Kidney epithelial cell (primary cell): ENCODE measurements around the gene ATG16L2. TPM values are rescaled to one million over a fixed set of nuclear protein-coding genes. Genes with fewer than 3 reads are reported as not detected.

Experiments
- DNase-seq: peaks from one replicate; pipeline ENCODE4 v3.0.0-alpha.2; 2010; ENCODE audit warnings: low read depth
- H3K27me3 ChIP-seq: 2 replicates; pipeline ENCODE4 v1.6.0; 2011; ENCODE audit warnings: low read length; ENCODE audit not compliant: control insufficient read depth, insufficient read depth
- H3K36me3 ChIP-seq: 2 replicates; pipeline ENCODE4 v1.5.1; 2011; ENCODE audit warnings: low read length; ENCODE audit not compliant: control insufficient read depth, insufficient read depth
- H3K4me3 ChIP-seq: 2 replicates; pipeline ENCODE4 v1.5.1; 2011; ENCODE audit warnings: low read depth, mild to moderate bottlenecking, control low read depth, low read length
- total RNA-seq: library from RNA; depleted of rRNA; stranded (reverse); fragments of >200 nt; gene quantifications from 2 replicates; pipeline ENCODE4 v1.2.3, GENCODE V29; 2015
- TF ChIP-seq, protein P1 (sequence below): IDR thresholded peaks from 2 replicates; pipeline ENCODE4 v1.5.1; 2011; ENCODE audit warnings: mild to moderate bottlenecking, moderate library complexity, low read length, control low read depth, inconsistent platforms; ENCODE audit not compliant: insufficient read depth, poor library complexity, severe bottlenecking

The ATG16L2 gene
- total RNA-seq, 1 donor from 2014 or later: 12.8 TPM

GRCh38 chr11:72859126-72859525, 44.9 kb downstream of the ATG16L2 start:
- H3K4me3 ChIP-seq: no peak overlapping the region

DNA sequence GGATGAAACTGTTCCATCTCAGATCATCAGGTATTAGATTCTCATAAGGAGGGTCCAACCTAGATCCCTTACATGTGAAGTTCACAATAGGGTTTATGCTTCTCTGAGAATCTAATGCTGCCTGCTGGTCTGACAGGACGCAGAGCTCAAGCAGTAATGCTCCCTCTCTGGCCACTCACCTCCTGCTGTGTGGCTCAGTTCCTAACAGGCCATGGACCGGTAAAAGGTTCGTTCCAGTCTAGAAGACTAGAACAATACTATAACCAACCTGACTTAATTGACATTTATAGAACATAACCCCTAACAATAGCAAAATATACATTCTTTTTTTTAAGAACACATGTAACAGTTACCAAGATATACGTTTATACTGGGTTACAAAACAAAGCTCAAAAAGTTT, 45.8 kb downstream of the ATG16L2 start:
- TF ChIP-seq, protein P1, sequence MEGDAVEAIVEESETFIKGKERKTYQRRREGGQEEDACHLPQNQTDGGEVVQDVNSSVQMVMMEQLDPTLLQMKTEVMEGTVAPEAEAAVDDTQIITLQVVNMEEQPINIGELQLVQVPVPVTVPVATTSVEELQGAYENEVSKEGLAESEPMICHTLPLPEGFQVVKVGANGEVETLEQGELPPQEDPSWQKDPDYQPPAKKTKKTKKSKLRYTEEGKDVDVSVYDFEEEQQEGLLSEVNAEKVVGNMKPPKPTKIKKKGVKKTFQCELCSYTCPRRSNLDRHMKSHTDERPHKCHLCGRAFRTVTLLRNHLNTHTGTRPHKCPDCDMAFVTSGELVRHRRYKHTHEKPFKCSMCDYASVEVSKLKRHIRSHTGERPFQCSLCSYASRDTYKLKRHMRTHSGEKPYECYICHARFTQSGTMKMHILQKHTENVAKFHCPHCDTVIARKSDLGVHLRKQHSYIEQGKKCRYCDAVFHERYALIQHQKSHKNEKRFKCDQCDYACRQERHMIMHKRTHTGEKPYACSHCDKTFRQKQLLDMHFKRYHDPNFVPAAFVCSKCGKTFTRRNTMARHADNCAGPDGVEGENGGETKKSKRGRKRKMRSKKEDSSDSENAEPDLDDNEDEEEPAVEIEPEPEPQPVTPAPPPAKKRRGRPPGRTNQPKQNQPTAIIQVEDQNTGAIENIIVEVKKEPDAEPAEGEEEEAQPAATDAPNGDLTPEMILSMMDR: no peak
- H3K4me3 ChIP-seq: no peak overlapping the region
- DNase-seq: no peak
- no peaks in the 10 kb centered on the region for H3K36me3 ChIP-seq
- no peaks in the 10 kb centered on the region for H3K27me3 ChIP-seq

More at GRCh38 chr11:72859126-72859525, 44.9 kb downstream of the ATG16L2 start:
- DNase-seq: no peak
- Histone ChIP-seq H3K27me3 (no peaks in the 10 kb centered on the region), H3K36me3 (no peaks in the 10 kb centered on the region)
- TF ChIP-seq, protein P1: no peak

DNA sequence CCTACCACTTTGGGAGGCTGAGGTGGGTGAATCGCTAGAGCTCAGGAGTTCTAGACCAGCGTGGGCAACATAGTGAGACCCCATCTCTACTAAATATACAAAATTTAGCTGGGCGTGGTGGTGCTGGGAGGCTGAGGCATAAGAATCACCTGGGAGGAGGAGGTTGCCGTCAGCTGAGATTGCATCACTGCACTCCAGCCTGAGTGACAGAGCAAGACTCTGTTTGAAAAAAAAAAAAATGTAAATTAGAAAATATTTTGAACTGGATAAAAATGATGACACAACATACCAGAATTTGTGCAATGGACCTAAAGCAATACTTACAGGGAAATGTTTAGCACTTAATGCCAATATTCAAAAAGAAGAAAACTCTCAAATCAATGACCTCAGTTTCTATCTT, 46.4 kb downstream of the ATG16L2 start:
- no peak for DNase-seq
- Histone ChIP-seq H3K4me3 (no peak overlapping the region), H3K27me3 (no peaks in the 10 kb centered on the region), H3K36me3 (no peaks in the 10 kb centered on the region)
- TF ChIP-seq, protein P1: no peak

GRCh38 chr11:72863091-72863490, 48.9 kb downstream of the ATG16L2 start:
- TF ChIP-seq, protein P1: no peak
- Histone ChIP-seq H3K36me3 (no peaks in the 10 kb centered on the region), H3K4me3 (no peak overlapping the region), H3K27me3 (no peaks in the 10 kb centered on the region)
- DNase-seq: no peak

DNA sequence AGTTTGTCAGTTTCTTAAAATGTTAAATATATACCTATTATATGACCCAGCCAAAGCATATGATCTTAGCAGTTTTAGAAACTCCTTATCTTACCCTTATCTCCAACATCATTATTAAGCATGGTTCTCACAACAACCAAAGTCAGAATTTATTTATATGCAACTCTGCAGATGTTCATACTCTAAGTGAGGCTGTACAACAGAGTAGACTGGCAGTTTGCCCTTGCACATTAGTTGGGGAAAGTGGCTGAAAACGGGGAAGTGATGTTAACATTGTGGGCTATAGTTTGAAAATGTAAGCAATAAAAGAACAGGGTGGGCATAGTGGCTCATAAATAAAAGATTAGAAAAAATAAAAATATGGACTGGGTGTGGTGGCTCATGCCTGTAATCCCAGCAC, 49.7 kb downstream of the ATG16L2 start:
- TF ChIP-seq, protein P1: no peak

More for the DNA sequence above, 49.7 kb downstream of the ATG16L2 start:
- Histone ChIP-seq H3K27me3 (no peaks in the 10 kb centered on the region), H3K36me3 (no peaks in the 10 kb centered on the region), H3K4me3 (no peak overlapping the region)
- DNase-seq: no peak
